Choroid plexus epithelial cell (primary cell): ENCODE measurements around the gene SSBP2.

Experiments used
- DNase-seq: peaks from one replicate; pipeline ENCODE4 v3.0.0-alpha.2; 2010; ENCODE audit warnings: low read depth
- H3K4me3 ChIP-seq: 2 replicates; pipeline ENCODE4 v1.5.1; 2011; ENCODE audit warnings: low read depth, mild to moderate bottlenecking, control low read depth, low read length, moderate library complexity
- TF ChIP-seq, protein P1 (sequence below): conservative IDR thresholded peaks from 2 replicates; pipeline ENCODE4 v1.5.1; 2011; ENCODE audit warnings: low read depth, mild to moderate bottlenecking, control low read depth, inconsistent platforms, low read length, moderate library complexity

The SSBP2 gene

DNA sequence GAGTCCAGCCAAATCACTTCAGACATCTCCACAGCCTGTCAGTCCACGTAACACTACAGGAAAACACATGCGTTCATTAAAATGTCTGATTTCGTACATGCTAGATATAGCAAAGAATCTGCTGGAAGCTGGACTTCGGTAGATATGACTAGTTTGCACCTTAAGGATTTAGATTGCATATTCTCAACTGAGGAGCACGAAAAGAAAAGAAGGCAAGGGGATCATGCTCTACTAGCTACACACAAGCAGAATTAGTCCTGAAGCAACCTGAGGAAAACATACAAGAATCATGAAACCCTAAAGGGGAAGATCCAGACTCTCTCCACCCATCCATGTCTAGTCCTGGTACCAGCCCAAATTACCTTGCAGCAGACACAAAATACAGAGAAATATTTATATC, 36.1 kb upstream of the SSBP2 start:
- no peak overlapping the region for H3K4me3 ChIP-seq
- TF ChIP-seq, protein P1, sequence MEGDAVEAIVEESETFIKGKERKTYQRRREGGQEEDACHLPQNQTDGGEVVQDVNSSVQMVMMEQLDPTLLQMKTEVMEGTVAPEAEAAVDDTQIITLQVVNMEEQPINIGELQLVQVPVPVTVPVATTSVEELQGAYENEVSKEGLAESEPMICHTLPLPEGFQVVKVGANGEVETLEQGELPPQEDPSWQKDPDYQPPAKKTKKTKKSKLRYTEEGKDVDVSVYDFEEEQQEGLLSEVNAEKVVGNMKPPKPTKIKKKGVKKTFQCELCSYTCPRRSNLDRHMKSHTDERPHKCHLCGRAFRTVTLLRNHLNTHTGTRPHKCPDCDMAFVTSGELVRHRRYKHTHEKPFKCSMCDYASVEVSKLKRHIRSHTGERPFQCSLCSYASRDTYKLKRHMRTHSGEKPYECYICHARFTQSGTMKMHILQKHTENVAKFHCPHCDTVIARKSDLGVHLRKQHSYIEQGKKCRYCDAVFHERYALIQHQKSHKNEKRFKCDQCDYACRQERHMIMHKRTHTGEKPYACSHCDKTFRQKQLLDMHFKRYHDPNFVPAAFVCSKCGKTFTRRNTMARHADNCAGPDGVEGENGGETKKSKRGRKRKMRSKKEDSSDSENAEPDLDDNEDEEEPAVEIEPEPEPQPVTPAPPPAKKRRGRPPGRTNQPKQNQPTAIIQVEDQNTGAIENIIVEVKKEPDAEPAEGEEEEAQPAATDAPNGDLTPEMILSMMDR = no peak
- no peak for DNase-seq

DNA sequence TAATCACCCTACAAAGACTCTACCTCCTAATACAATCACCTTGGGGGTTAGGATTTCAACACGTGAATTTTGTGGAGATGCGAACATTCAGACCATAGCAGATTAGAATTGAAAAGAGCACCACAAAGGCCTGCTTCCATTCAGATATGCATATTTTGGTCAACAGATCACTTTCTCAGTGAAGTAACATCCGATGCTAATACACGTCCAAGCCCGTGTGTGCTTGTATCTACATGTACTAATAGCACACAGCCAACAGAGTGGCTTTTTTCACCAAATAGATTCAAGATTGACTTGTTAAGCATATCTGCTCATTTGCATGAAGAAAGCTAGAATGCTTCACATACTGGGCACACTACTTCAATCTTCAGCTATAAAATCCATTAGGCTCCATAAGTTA, 35.6 kb upstream of the SSBP2 start:
- H3K4me3 ChIP-seq = no peak overlapping the region
- DNase-seq = no peak
- TF ChIP-seq, protein P1 = no peak

DNA sequence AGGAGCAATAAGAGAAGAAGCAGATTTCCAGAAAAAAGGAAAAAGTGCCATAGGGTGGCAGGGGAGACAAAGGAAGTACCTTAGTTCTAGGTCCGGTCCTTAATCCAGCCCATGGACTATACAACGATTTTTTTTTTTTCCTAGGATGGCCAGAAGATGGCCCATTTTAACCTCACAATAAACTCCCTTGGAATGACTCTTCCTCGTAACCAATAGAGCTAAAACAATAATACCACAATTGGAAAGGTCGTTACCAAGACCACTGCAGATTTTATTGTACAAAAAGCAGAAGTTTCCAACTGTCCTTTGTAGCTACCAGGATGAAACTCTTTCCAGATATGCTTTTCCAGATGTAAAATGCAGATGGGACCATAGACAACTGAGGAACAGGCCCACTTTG, 34.4 kb upstream of the SSBP2 start:
- DNase-seq = no peak
- H3K4me3 ChIP-seq = no peak overlapping the region
- TF ChIP-seq, protein P1 = no peak

- no peak overlapping the region for H3K4me3 ChIP-seq
- TF ChIP-seq, protein P1 = no peak
- DNase-seq = peak; percentile 26
Observed at GRCh38 chr5:81783401-81783800, 32.5 kb upstream of the SSBP2 start.

- H3K4me3 ChIP-seq = no peak overlapping the region
- TF ChIP-seq, protein P1 = no peak
- DNase-seq = peak; percentile 46
Observed at GRCh38 chr5:81782811-81783210, 31.9 kb upstream of the SSBP2 start.

DNA sequence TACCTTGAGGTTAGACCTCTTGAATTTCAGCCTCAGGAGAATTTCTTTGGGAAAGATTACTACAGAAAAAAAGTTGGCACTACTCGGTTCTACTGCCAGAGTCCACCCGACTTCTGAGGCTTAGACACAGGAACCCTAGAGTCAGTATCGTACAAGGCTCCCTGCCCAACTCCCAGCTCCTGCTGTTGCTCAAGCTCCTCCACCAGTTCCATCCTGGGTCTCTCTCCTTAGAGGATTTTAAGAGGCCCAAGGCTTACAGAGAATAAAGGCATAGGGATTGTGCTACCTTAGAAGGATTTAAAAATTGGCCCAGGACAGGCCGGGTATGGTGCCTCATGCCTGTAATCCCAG, 29.0 kb upstream of the SSBP2 start:
- TF ChIP-seq, protein P1 = no peak
- no peak overlapping the region for H3K4me3 ChIP-seq
- no peak for DNase-seq

DNA sequence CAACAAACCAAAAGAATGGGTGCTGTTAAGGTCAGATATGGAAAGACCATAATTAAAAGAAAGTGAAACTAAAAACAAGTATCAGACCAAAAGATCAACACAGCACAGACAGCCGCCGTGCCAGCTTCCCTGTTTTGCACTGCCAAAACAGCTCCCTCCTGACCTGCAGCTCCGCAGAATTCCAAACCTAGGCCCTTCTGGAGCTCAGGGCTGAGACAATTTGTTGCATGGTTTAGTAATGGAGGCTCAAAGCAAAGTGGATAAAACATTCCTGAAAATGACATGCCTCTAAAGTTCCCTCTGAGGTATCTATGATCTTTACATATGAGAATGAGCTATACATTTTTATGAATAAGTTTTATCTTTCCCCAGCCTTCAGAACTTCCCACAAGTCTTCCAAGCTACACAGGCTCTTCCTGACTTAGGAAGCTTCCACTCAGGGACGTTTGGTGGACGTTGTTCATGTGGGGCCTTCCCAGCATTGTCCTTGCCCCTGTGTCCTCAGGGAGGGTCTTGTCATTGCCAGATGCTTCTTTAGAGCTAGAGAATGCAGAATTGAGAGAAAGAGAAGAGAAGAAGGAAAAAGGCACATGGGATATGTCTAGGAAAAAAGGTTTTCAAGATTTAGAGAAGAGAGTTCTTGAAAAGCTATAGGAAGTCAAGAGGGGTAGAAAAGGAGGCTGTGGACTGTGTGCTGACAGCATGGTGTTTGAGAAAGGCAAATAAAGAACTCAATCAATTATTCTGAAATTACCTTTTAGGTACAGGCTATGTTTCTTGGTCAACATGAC, 28.4 kb upstream of the SSBP2 start:
- peak overlapping the region; percentile 28 for H3K4me3 ChIP-seq
- peak; percentile 56 for DNase-seq
- TF ChIP-seq, protein P1 = no peak
